HepG2 (cell line): ENCODE results near the gene JSRP1. TPM values are rescaled to one million over a fixed set of nuclear protein-coding genes. Genes with fewer than 3 reads are reported as not detected.

Experiments used
- CEBPZ ChIP-seq: IDR thresholded peaks from 2 replicates; pipeline ENCODE4 v1.6.1; 2012; ENCODE audit warnings: low read length, improper control_type of control experiment
- ETS1 ChIP-seq: sonication (generic); formaldehyde crosslinking; IDR thresholded peaks from 2 replicates; pipeline ENCODE4 v1.4.0; 2020; ENCODE audit warnings: missing genetic modification reagents
- FOXO4 ChIP-seq: sonication (generic); formaldehyde crosslinking; conservative IDR thresholded peaks from 2 replicates; pipeline ENCODE4 v1.8.1; 2023; ENCODE audit warnings: missing genetic modification reagents
- MAX ChIP-seq: IDR thresholded peaks from 2 replicates; pipeline ENCODE4 v1.6.1; 2012; ENCODE audit warnings: inconsistent platforms
- MTF2 ChIP-seq: sonication (generic); formaldehyde crosslinking; IDR thresholded peaks from 2 replicates; pipeline ENCODE4 v1.5.0; 2020; ENCODE audit warnings: missing genetic modification reagents, borderline replicate concordance
- NFKB2 ChIP-seq: sonication (generic); formaldehyde crosslinking; IDR thresholded peaks from 2 replicates; pipeline ENCODE4 v1.4.0; 2020; ENCODE audit warnings: missing genetic modification reagents, borderline replicate concordance
- SNAPC4 ChIP-seq: sonication (generic); formaldehyde crosslinking; IDR thresholded peaks from 2 replicates; pipeline ENCODE4 v1.4.0; 2020; ENCODE audit warnings: mild to moderate bottlenecking, missing genetic modification reagents
- YEATS4 ChIP-seq: sonication (generic); formaldehyde crosslinking; IDR thresholded peaks from 2 replicates; pipeline ENCODE4 v1.4.0; 2020; ENCODE audit warnings: missing genetic modification reagents, borderline replicate concordance
- ZFP36L1 ChIP-seq: sonication (generic); formaldehyde crosslinking; IDR thresholded peaks from 2 replicates; pipeline ENCODE4 v1.8.0; 2022; ENCODE audit warnings: mild to moderate bottlenecking, missing genetic modification reagents, moderate library complexity
- ZNF124 ChIP-seq: sonication (generic); formaldehyde crosslinking; IDR thresholded peaks from 2 replicates; pipeline ENCODE4 v1.4.0; 2020; ENCODE audit warnings: missing genetic modification reagents
- ZNF552 ChIP-seq: sonication (generic); formaldehyde crosslinking; IDR thresholded peaks from 2 replicates; pipeline ENCODE4 v1.9.0; 2022; ENCODE audit warnings: missing genetic modification reagents, mild to moderate bottlenecking, borderline replicate concordance
- ZNF574 ChIP-seq: sonication (generic); formaldehyde crosslinking; IDR thresholded peaks from 2 replicates; pipeline ENCODE4 v1.4.0; 2020; ENCODE audit warnings: missing genetic modification reagents
- ZNF678 ChIP-seq: sonication (generic); formaldehyde crosslinking; IDR thresholded peaks from 2 replicates; pipeline ENCODE4 v1.4.0; 2020; ENCODE audit warnings: mild to moderate bottlenecking, missing genetic modification reagents
- ZNF777 ChIP-seq: sonication (generic); formaldehyde crosslinking; IDR thresholded peaks from 2 replicates; pipeline ENCODE4 v1.4.0; 2020; ENCODE audit warnings: missing genetic modification reagents
- ZSCAN31 ChIP-seq: sonication (generic); formaldehyde crosslinking; IDR thresholded peaks from 2 replicates; pipeline ENCODE4 v1.5.0; 2020; ENCODE audit warnings: low read depth, mild to moderate bottlenecking, missing genetic modification reagents
- polyA plus RNA-seq, 8 experiments: library from polyadenylated mRNA; depleted of rRNA in 3 of 8; stranded (reverse) in 7 of 8; unstranded in 1 of 8; fragments of >200 nt; fragmentation: Illumina TruSeq in 4 of 8; extraction: Trizol in 4 of 8; gene quantifications; 2 replicates each; pipeline versions ENCODE4 v1.2.1 to v1.2.3, GENCODE V29; 2011 to 2016; ENCODE audit warnings: low read depth in 4 of 8, missing spikeins in 1 of 8, mixed read lengths in 1 of 8; ENCODE audit not compliant: insufficient read depth in 1 of 8
- total RNA-seq, 5 experiments: library from RNA; depleted of rRNA; stranded (reverse); fragments of >200 nt; fragmentation: Illumina TruSeq; extraction: Trizol; gene quantifications; 2 replicates each; pipeline ENCODE4 v1.2.3, GENCODE V29; 2016; ENCODE audit warnings: low read depth in 1 of 5

Gene JSRP1
- total and polyA plus RNA-seq, 2 of the 13 experiments (the other 11 are each of a cell fraction or from before 2014, with no cell fraction given): 0.16 to 0.38 TPM

- no peak for TF ChIP-seq ETS1 (CRISPR knock-in tag)
- TF ChIP-seq ZSCAN31 (CRISPR knock-in tag): 0 out of 2 replicates have a peak, but pooled peaks have one; percentile 26
- TF ChIP-seq MTF2 (CRISPR knock-in tag): peak; percentile 63; the same call in 1 of the 2 replicates
- peak; percentile 89 for TF ChIP-seq MAX
- TF ChIP-seq ZFP36L1 (CRISPR knock-in tag): no peak
- no peak for TF ChIP-seq ZNF552 (CRISPR knock-in tag)
- no peak for TF ChIP-seq NFKB2 (CRISPR knock-in tag)
- no peak for TF ChIP-seq SNAPC4
- TF ChIP-seq ZNF678 (CRISPR knock-in tag): no peak
- TF ChIP-seq ZNF124 (CRISPR knock-in tag): no peak
- peak; percentile 87 for TF ChIP-seq ZNF777 (CRISPR knock-in tag)
- TF ChIP-seq ZNF574 (CRISPR knock-in tag): peak; percentile 28; the same call in 1 of the 2 replicates
- no peak for TF ChIP-seq CEBPZ
- no peak for TF ChIP-seq FOXO4 (CRISPR knock-in tag)
- peak; percentile 34; the same call in 1 of the 2 replicates for TF ChIP-seq YEATS4 (CRISPR knock-in tag)
These were observed 35.1 kb upstream of the JSRP1 start (continued) for GRCh38 chr19:2291185-2291751.
